IMR-90 (cell line): Measurements from ENCODE around the gene MAMDC4. TPM values are rescaled to one million over a fixed set of nuclear protein-coding genes. Genes with fewer than 3 reads are reported as not detected.

Source experiments
- ATAC-seq: fragments of 200-7000 bp; cut with Tn5 transposase; 2 replicates; pipeline ENCODE4 v1.9.1; 2020; ENCODE audit warnings: low read depth, mild to moderate bottlenecking, moderate library complexity
- BruUV-seq: library from RNA; stranded (reverse); fragments of 400-500 nt; replicated peaks from 2 replicates; lab custom pipeline; 2021; lab: Mats Ljungman, UMichigan
- CTCF ChIA-PET: fragments of 300-600 bp; formaldehyde crosslinking; extraction: SDS; loops from one replicate; lab custom pipeline; 2021; ENCODE audit warnings: antibody characterized with exemption; lab: Yijun Ruan, JAX
- POLR2A ChIA-PET: fragments of 300-600 bp; sonication (Branson Sonifier 250); formaldehyde crosslinking; loops from one replicate; lab custom pipeline; 2022; ENCODE audit warnings: antibody characterized with exemption; ENCODE audit not compliant: unreplicated experiment; lab: Charles Lee
- DNase-seq: peaks from one replicate; pipeline ENCODE4 v3.0.0; 2013
- H2AFZ ChIP-seq: replicated peaks from 2 replicates; pipeline ENCODE3; 2013; ENCODE audit warnings: low read length, mild to moderate bottlenecking; ENCODE audit not compliant: poor library complexity
- H2AK5ac ChIP-seq: 2 replicates; pipeline ENCODE4 v1.6.1; 2013; ENCODE audit warnings: low read depth, low read length, inconsistent platforms
- H2AK9ac ChIP-seq: replicated peaks from 2 replicates; pipeline ENCODE3; 2013; ENCODE audit warnings: mild to moderate bottlenecking, low read depth, low read length, moderate library complexity; ENCODE audit not compliant: poor library complexity
- H2BK120ac ChIP-seq: 2 replicates; pipeline ENCODE4 v1.6.1; 2013; ENCODE audit warnings: low read depth, low read length, inconsistent platforms
- H2BK15ac ChIP-seq: 3 replicates; pipeline ENCODE4 v1.6.1; 2013; ENCODE audit warnings: low read depth, low read length, inconsistent platforms
- H2BK20ac ChIP-seq: 2 replicates; pipeline ENCODE4 v1.6.1; 2013; ENCODE audit warnings: low read depth, mild to moderate bottlenecking, inconsistent platforms, low read length, moderate library complexity
- H2BK5ac ChIP-seq: 2 replicates; pipeline ENCODE4 v1.6.1; 2013; ENCODE audit warnings: mild to moderate bottlenecking, low read depth, low read length, inconsistent platforms; ENCODE audit not compliant: poor library complexity, severe bottlenecking
- H3K14ac ChIP-seq: replicated peaks from 2 replicates; pipeline ENCODE4 v1.6.1; 2013; ENCODE audit warnings: low read depth, low read length, inconsistent platforms
- H3K18ac ChIP-seq: 2 replicates; pipeline ENCODE4 v1.6.1; 2013; ENCODE audit warnings: low read depth, low read length, control low read depth
- H3K23ac ChIP-seq: 2 replicates; pipeline ENCODE4 v1.6.1; 2013; ENCODE audit warnings: low read depth, low read length, inconsistent platforms
- H3K27ac ChIP-seq: 2 replicates; pipeline ENCODE4 v1.5.1; 2013; ENCODE audit warnings: mild to moderate bottlenecking, control low read depth, low read length; ENCODE audit not compliant: insufficient read depth
- H3K27me3 ChIP-seq: 2 replicates; pipeline ENCODE4 v1.6.1; 2013; ENCODE audit warnings: low read length; ENCODE audit not compliant: control insufficient read depth, insufficient read depth
- H3K36me3 ChIP-seq: 2 replicates; pipeline ENCODE4 v1.6.1; 2013; ENCODE audit warnings: low read length, mixed read lengths; ENCODE audit not compliant: control insufficient read depth, insufficient read depth
- H3K4ac ChIP-seq: 2 replicates; pipeline ENCODE4 v1.6.1; 2013; ENCODE audit warnings: low read depth, low read length, inconsistent platforms
- H3K4me1 ChIP-seq: 2 replicates; pipeline ENCODE4 v1.6.1; 2013; ENCODE audit warnings: low read length, mixed read lengths; ENCODE audit not compliant: control insufficient read depth, insufficient read depth
- H3K4me2 ChIP-seq: 2 replicates; pipeline ENCODE4 v1.6.1; 2013; ENCODE audit warnings: low read depth, mild to moderate bottlenecking, control low read depth, low read length, moderate library complexity
- H3K4me3 ChIP-seq: 2 replicates; pipeline ENCODE4 v1.5.1; 2013; ENCODE audit warnings: low read depth, mild to moderate bottlenecking, control low read depth, low read length, moderate library complexity; ENCODE audit not compliant: insufficient read depth
- H3K56ac ChIP-seq: 2 replicates; pipeline ENCODE4 v1.6.1; 2013; ENCODE audit warnings: low read length, inconsistent platforms; ENCODE audit not compliant: insufficient read depth; ENCODE audit errors: extremely low read depth
- H3K79me1 ChIP-seq, 2 experiments: 2 replicates each; pipeline ENCODE4 v1.6.1; 2013; ENCODE audit warnings: low read length in 2 of 2, inconsistent platforms in 1 of 2, low read depth in 1 of 2
- H3K9ac ChIP-seq: 2 replicates; pipeline ENCODE4 v1.6.1; 2013; ENCODE audit warnings: low read depth, low read length, control low read depth
- H3K9me1 ChIP-seq: 2 replicates; pipeline ENCODE4 v1.6.1; 2013; ENCODE audit warnings: low read length, inconsistent platforms; ENCODE audit not compliant: insufficient read depth
- H3K9me3 ChIP-seq: 2 replicates; pipeline ENCODE4 v1.6.1; 2013; ENCODE audit warnings: low read length; ENCODE audit not compliant: control insufficient read depth, insufficient read depth
- H4K20me1 ChIP-seq: 2 replicates; pipeline ENCODE4 v1.6.1; 2013; ENCODE audit warnings: low read length, inconsistent platforms; ENCODE audit not compliant: insufficient read depth
- H4K5ac ChIP-seq: 2 replicates; pipeline ENCODE4 v1.6.1; 2013; ENCODE audit warnings: mild to moderate bottlenecking, low read depth, low read length, control low read depth
- H4K8ac ChIP-seq, 2 experiments: 2 replicates each; pipeline ENCODE4 v1.6.1; 2013; ENCODE audit warnings: low read depth in 2 of 2, low read length in 2 of 2, control low read depth in 1 of 2, inconsistent platforms in 1 of 2
- H4K91ac ChIP-seq: 2 replicates; pipeline ENCODE4 v1.6.1; 2013; ENCODE audit warnings: low read depth, low read length, inconsistent platforms; ENCODE audit not compliant: insufficient read depth
- BHLHE40 ChIP-seq: fragments of 150-350 bp; IDR thresholded peaks from 2 replicates; pipeline ENCODE4 v1.6.1; 2016; ENCODE audit warnings: mild to moderate bottlenecking, low read depth, low read length
- CEBPB ChIP-seq: IDR thresholded peaks from 2 replicates; pipeline ENCODE4 v1.6.1; 2012; ENCODE audit warnings: low read depth, low read length, improper control_type of control experiment
- CHD1 ChIP-seq: IDR thresholded peaks from 2 replicates; pipeline ENCODE4 v1.6.1; 2012; ENCODE audit warnings: low read depth, low read length, improper control_type of control experiment
- CTCF ChIP-seq: conservative IDR thresholded peaks from 2 replicates; pipeline ENCODE4 v1.5.1; 2012; ENCODE audit warnings: mild to moderate bottlenecking, low read depth, low read length, improper control_type of control experiment
- FOS ChIP-seq: fragments of 150-350 bp; IDR thresholded peaks from 2 replicates; pipeline ENCODE4 v1.6.1; 2016; ENCODE audit warnings: low read depth, low read length
- MAFK ChIP-seq: IDR thresholded peaks from 2 replicates; pipeline ENCODE4 v1.6.1; 2012; ENCODE audit warnings: low read depth, low read length, improper control_type of control experiment
- MAZ ChIP-seq: IDR thresholded peaks from 2 replicates; pipeline ENCODE4 v1.6.1; 2012; ENCODE audit warnings: low read depth, mild to moderate bottlenecking, low read length, improper control_type of control experiment, moderate library complexity, borderline replicate concordance
- NFE2L2 ChIP-seq: fragments of 150-350 bp; IDR thresholded peaks from 2 replicates; pipeline ENCODE4 v1.6.1; 2016; ENCODE audit warnings: low read depth, mild to moderate bottlenecking, low read length
- POLR2A ChIP-seq: IDR thresholded peaks from 2 replicates; pipeline ENCODE4 v1.6.1; 2012; ENCODE audit warnings: mild to moderate bottlenecking, low read depth, low read length
- RAD21 ChIP-seq: IDR thresholded peaks from 2 replicates; pipeline ENCODE4 v1.6.1; 2012; ENCODE audit warnings: low read length, improper control_type of control experiment
- RCOR1 ChIP-seq: IDR thresholded peaks from 2 replicates; pipeline ENCODE4 v1.6.1; 2012; ENCODE audit warnings: mild to moderate bottlenecking, low read length, improper control_type of control experiment; ENCODE audit not compliant: insufficient replicate concordance
- WGBS, 2 experiments: methylation state at CpG; one replicate each; pipeline versions ENCODE4 v1.1.5 to v1.1.7; 2013; ENCODE audit warnings: missing lambda C conversion rate in 2 of 2; ENCODE audit not compliant: insufficient read length in 1 of 2; ENCODE audit errors: extremely low coverage in 2 of 2; 5-methylcytosine and 5-hydroxymethylcytosine counted together
- dilution Hi-C: fragments of 300-500 bp; cut with HindIII; formaldehyde crosslinking; loops from one replicate; pipeline ENCODE4 v1.14.3; 2018; ENCODE audit warnings: low sequenced_read_pairs; ENCODE audit not compliant: unreplicated experiment
- in situ Hi-C: fragments of 300-500 bp; cut with MboI; formaldehyde crosslinking; loops from 3 replicates; pipeline ENCODE4 v1.14.3; 2019; ENCODE audit warnings: low sequenced_read_pairs, inconsistent platforms, mixed read lengths
- intact Hi-C: fragments of 100-400 bp; cut with micrococcal nuclease; formaldehyde crosslinking; loops from 2 replicates; pipeline ENCODE4 v1.10.0; 2022
- polyA plus RNA-seq, 3 experiments: library from polyadenylated mRNA; depleted of rRNA; stranded (reverse); fragments of >200 nt; gene quantifications; 2 replicates each; pipeline ENCODE4 v1.2.3, GENCODE V29; 2012; ENCODE audit warnings: low replicate concordance in 1 of 3
- total RNA-seq: library from RNA; depleted of rRNA; stranded (reverse); fragments of >200 nt; gene quantifications from 2 replicates; pipeline ENCODE4 v1.2.3, GENCODE V29; 2012

Gene MAMDC4
- total and polyA plus RNA-seq, 2 of the 4 experiments (the other 2 are of a cell fraction), result 0.18 to 3.5 TPM

- H3K36me3 ChIP-seq, result peaks cover 14% of the 10 kb centered on the region
- H3K9ac ChIP-seq, result no peak overlapping the region
- H2BK5ac ChIP-seq, result no peak overlapping the region
- H4K8ac ChIP-seq, result no peak overlapping the region
- H3K4ac ChIP-seq, result no peak overlapping the region
- dilution Hi-C loops, result no loop called here
- POLR2A ChIA-PET, result no interaction called here
- no peak overlapping the region for H2AK9ac ChIP-seq
- H3K4me2 ChIP-seq, result no peak overlapping the region
- intact Hi-C loops, result no loop called here
- H3K27me3 ChIP-seq, result no peaks in the 10 kb centered on the region
- no peak overlapping the region for H2AK5ac ChIP-seq
- DNase-seq (no peak), ATAC-seq (no peak)
- CTCF ChIA-PET, result no interaction called here
- H4K20me1 ChIP-seq, result peaks cover 24% of the 10 kb centered on the region
- H3K9me3 ChIP-seq, result no peaks in the 10 kb centered on the region
- peaks cover 30 to 48% of the 10 kb centered on the region in 2 experiments for H3K79me1 ChIP-seq
- in situ Hi-C loops, result no loop called here
- H2AFZ ChIP-seq, result no peak overlapping the region
- no peak overlapping the region for H2BK20ac ChIP-seq
- TF ChIP-seq CEBPB (no peak), RCOR1 (no peak), FOS (no peak), CHD1 (no peak), MAZ (no peak), RAD21 (no peak), BHLHE40 (no peak), MAFK (no peak), NFE2L2 (no peak), CTCF (no peak), POLR2A (no peak)
- H3K4me1 ChIP-seq, result no peaks in the 10 kb centered on the region
- BruUV-seq, result no TSS peak
- H3K23ac ChIP-seq, result no peak overlapping the region
- 0% methylated on average over 1 of the region's 1 CpG; no CpG with 5 or more reads in 1 of the 2 experiments for WGBS, 2 experiments
- no peak overlapping the region for H3K56ac ChIP-seq
- H2BK120ac ChIP-seq, result no peak overlapping the region
- H2BK15ac ChIP-seq, result no peak overlapping the region
- no peak overlapping the region for H3K14ac ChIP-seq
- H3K4me3 ChIP-seq, result no peak overlapping the region
- no peak overlapping the region for H3K27ac ChIP-seq
- no peak overlapping the region for H4K91ac ChIP-seq
- H3K9me1 ChIP-seq, result peaks cover 8% of the 10 kb centered on the region
- H3K18ac ChIP-seq, result no peak overlapping the region
- no peak overlapping the region for H4K5ac ChIP-seq
Observed at GRCh38 chr9:136815422-136815782, 36.7 kb upstream of the MAMDC4 start.
